Prostate gland (tissue), 2 donors: ENCODE data around the gene TBC1D5. TPM values are rescaled to one million over a fixed set of nuclear protein-coding genes. Genes with fewer than 3 reads are reported as not detected.
A peak's percentile ranks its signal among the peaks of the same experiment; 100 is the strongest.

Experiments
- DNase-seq: peaks from one replicate; pipeline ENCODE4 v3.0.0-alpha.2; 2019; ENCODE audit warnings: low spot score
- H3K27ac ChIP-seq, 2 donors: fragments of 200-600 bp; sonication (generic); 2 replicates each; pipeline ENCODE4 v1.5.1; 2017 to 2019
- H3K27me3 ChIP-seq: fragments of 200-600 bp; sonication (generic); replicated peaks from 2 replicates; pipeline ENCODE4 v1.5.1; 2019; ENCODE audit not compliant: insufficient read depth
- H3K36me3 ChIP-seq, 2 donors: fragments of 200-600 bp; sonication (generic); 1 replicate in 1 of 2; 2 replicates in 1 of 2; pipeline versions ENCODE4 v1.5.1 to v1.8.1; 2017 to 2019
- H3K4me1 ChIP-seq: fragments of 200-600 bp; sonication (generic); replicated peaks from 2 replicates; pipeline ENCODE4 v1.5.1; 2019
- H3K4me3 ChIP-seq, 2 donors: fragments of 200-600 bp; sonication (generic); 2 replicates each; pipeline ENCODE4 v1.5.1; 2017 to 2019
- H3K9me3 ChIP-seq: fragments of 200-600 bp; sonication (generic); 2 replicates; pipeline ENCODE4 v1.5.1; 2017
- POLR2A ChIP-seq: fragments of 450-650 bp; IDR thresholded peaks from one replicate; pipeline ENCODE4 v1.6.1; 2016; ENCODE audit warnings: antibody characterized with exemption, mild to moderate bottlenecking
- POLR2AphosphoS5 ChIP-seq: sonication (generic); formaldehyde crosslinking; IDR thresholded peaks from one replicate; pipeline ENCODE4 v1.6.1; 2017; ENCODE audit warnings: antibody characterized with exemption
- WGBS: methylation state at CpG from one replicate; pipeline ENCODE4 v1.1.5; 2018; 5-methylcytosine and 5-hydroxymethylcytosine counted together
- intact Hi-C: fragments of 100-400 bp; cut with DNase I; formaldehyde crosslinking; loops from one replicate; pipeline ENCODE4 v1.14.2; 2022
- total RNA-seq, 2 donors: library from RNA; depleted of rRNA; stranded (reverse); fragments of >200 nt; gene quantifications; one replicate each; pipeline ENCODE4 v1.1.0, GENCODE V29; 2016
- TF ChIP-seq, protein P1 (sequence below), 4 experiments: fragments of 200-600 bp in 2 of 4; fragments of 450-650 bp in 2 of 4; sonication (generic) in 2 of 4; IDR thresholded peaks; 1 replicate in 3 of 4; 2 replicates in 1 of 4; pipeline ENCODE4 v1.5.1; 2016 to 2019; ENCODE audit warnings: antibody characterized with exemption in 4 of 4, mild to moderate bottlenecking in 2 of 4, moderate library complexity in 2 of 4

TBC1D5 gene
- total RNA-seq, 2 donors from 2014 or later: 64.8 to 99.2 TPM

DNA sequence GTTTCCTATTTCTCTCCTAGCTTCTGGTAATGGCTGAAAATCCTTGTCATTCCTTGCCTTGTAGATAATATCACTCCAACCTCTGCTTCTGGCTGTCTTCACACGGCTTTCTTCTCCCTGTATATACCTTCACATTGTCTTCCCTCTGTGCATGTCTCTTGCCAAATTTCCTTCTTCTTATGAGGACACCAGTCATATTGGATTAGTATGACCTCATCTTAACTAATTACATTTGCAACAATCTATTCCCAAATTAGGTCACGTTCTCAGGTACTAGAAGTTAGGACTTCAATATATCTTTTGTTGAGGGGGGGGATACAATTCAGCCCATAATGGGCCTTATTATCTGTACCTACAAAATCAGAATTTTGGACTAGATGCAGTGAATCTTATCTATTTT is 440.3 kb downstream of the TBC1D5 start:
- intact Hi-C loops: no loop called here
- no peak overlapping the region for H3K4me3 ChIP-seq
- H3K4me1 ChIP-seq: no peaks in the 10 kb centered on the region
- H3K27ac ChIP-seq: no peak overlapping the region
- no peaks in the 10 kb centered on the region for H3K27me3 ChIP-seq
- WGBS: 75% methylated on average over 2 of the region's 2 CpGs
- H3K36me3 ChIP-seq: no peaks in the 10 kb centered on the region
- DNase-seq: no peak
- H3K9me3 ChIP-seq: no peaks in the 10 kb centered on the region
- TF ChIP-seq, protein P1, sequence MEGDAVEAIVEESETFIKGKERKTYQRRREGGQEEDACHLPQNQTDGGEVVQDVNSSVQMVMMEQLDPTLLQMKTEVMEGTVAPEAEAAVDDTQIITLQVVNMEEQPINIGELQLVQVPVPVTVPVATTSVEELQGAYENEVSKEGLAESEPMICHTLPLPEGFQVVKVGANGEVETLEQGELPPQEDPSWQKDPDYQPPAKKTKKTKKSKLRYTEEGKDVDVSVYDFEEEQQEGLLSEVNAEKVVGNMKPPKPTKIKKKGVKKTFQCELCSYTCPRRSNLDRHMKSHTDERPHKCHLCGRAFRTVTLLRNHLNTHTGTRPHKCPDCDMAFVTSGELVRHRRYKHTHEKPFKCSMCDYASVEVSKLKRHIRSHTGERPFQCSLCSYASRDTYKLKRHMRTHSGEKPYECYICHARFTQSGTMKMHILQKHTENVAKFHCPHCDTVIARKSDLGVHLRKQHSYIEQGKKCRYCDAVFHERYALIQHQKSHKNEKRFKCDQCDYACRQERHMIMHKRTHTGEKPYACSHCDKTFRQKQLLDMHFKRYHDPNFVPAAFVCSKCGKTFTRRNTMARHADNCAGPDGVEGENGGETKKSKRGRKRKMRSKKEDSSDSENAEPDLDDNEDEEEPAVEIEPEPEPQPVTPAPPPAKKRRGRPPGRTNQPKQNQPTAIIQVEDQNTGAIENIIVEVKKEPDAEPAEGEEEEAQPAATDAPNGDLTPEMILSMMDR (IDR thresholded peaks at IDR 0.05): no peak
- TF ChIP-seq POLR2A (no peak), POLR2AphosphoS5 (no peak)

DNA sequence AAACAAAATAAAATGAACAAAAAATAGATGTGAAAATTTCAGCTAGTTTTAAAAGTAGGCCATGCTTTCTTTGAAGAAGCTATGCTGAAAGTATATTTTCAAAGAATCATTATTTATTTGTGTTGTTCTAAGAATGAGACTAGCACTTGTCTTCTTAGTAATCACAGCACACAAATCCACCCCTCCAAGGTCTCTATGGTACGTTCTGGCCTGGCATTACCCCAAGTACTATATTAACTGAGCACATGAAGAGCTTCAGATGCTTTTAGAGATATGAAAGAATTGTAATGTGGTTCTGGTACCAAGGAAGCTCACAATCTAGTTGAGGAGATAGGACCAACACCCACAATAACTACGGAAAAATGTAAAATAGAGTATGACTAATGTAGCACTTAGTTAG is 441.2 kb downstream of the TBC1D5 start:
- no peaks in the 10 kb centered on the region for H3K9me3 ChIP-seq
- H3K4me1 ChIP-seq: no peaks in the 10 kb centered on the region
- no peaks in the 10 kb centered on the region for H3K36me3 ChIP-seq
- peak; percentile 22 for DNase-seq
- WGBS: 35% methylated on average over 2 of the region's 2 CpGs
- H3K27ac ChIP-seq: no peak overlapping the region
- TF ChIP-seq, protein P1 (IDR thresholded peaks at IDR 0.05): no peak
- TF ChIP-seq POLR2AphosphoS5: peak; percentile 64
- H3K27me3 ChIP-seq: no peaks in the 10 kb centered on the region
- intact Hi-C loops: no loop called here
- H3K4me3 ChIP-seq: no peak overlapping the region

DNA sequence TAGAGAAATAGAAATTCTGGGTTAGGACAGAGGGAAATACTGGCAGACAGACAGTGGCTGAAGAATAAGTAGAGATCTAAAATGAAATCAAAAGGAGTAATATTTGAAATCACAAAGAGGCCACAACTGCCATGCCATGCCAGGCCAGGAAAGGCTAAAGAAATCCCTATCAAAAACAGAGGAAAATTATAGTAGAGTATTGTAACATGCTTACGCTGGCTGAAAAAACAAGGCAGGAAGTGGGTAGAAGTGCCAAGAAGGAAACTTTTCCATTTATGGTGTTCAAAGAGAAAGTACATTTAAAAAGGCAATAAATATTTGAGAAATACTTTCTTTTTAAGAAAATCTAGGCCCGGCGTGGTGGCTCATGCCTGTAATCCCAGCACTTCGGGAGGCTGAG is 442.0 kb downstream of the TBC1D5 start:
- intact Hi-C loops: no loop called here
- Histone ChIP-seq H3K36me3 (no peaks in the 10 kb centered on the region), H3K27me3 (no peaks in the 10 kb centered on the region), H3K4me1 (no peaks in the 10 kb centered on the region), H3K9me3 (no peaks in the 10 kb centered on the region), H3K4me3 (no peak overlapping the region), H3K27ac (no peak overlapping the region)
- TF ChIP-seq POLR2AphosphoS5: no peak
- TF ChIP-seq, protein P1 (IDR thresholded peaks at IDR 0.05): no peak
- WGBS: 50% methylated on average over 4 of the region's 4 CpGs
- DNase-seq: no peak

DNA sequence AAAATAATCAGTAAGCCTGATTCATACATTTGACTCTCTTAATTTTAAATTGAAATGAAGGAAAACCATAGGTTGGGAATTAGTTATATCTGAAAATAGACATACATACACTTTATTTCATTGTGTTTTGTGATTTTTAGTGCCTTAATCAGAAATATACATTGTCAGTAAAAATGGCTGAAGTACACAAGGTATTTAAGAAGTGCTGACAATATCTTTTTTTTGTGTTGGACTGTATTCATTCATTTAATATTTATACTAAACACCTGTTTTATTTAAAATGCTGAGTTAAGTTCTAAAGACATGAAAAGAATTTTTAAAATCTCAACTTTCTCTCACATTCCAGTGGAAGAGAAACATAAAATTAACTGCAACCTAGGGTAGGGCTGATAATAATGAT is 444.4 kb downstream of the TBC1D5 start:
- Histone ChIP-seq H3K27ac (no peak overlapping the region), H3K4me3 (no peak overlapping the region), H3K9me3 (no peaks in the 10 kb centered on the region), H3K36me3 (no peaks in the 10 kb centered on the region), H3K27me3 (no peaks in the 10 kb centered on the region), H3K4me1 (no peaks in the 10 kb centered on the region)
- TF ChIP-seq POLR2A (no peak), POLR2AphosphoS5 (no peak)
- TF ChIP-seq, protein P1 (IDR thresholded peaks at IDR 0.05): no peak
- intact Hi-C loops: no loop called here
- DNase-seq: no peak

DNA sequence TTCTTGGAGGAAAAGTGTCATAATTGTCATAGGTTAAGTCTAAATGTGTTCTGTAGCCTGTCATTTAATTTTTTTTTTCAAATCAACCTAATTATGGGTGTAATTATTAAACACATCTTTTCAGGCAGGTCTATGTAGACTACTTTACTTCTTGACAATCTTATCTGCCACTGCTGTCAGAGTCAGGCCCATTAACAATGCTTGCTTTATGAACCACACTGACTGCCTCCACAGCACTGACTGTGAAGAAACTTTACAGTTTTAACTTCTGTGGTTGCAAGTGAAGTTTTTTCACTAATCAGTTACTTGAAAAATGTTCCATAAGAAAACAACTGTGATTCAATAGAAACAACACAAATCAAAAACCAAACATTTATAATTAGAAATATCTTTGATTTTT is 449.9 kb downstream of the TBC1D5 start:
- Histone ChIP-seq H3K27ac (no peak overlapping the region), H3K4me1 (no peaks in the 10 kb centered on the region), H3K9me3 (no peaks in the 10 kb centered on the region), H3K4me3 (no peak overlapping the region), H3K27me3 (no peaks in the 10 kb centered on the region), H3K36me3 (no peaks in the 10 kb centered on the region)
- intact Hi-C loops: no loop called here
- TF ChIP-seq POLR2A (no peak), POLR2AphosphoS5 (no peak)
- TF ChIP-seq, protein P1 (IDR thresholded peaks at IDR 0.05): no peak
- DNase-seq: no peak
